Measurements from ENCODE around the gene SUMO3. TPM values are rescaled to one million over a fixed set of nuclear protein-coding genes. Genes with fewer than 3 reads are reported as not detected.

The SUMO3 gene
- total RNA-seq, 6 donors from 2014 or later = 46.1 to 97.6 (median 73.2) TPM

GRCh38 chr21:44855572-44855971 is 37.7 kb upstream of the SUMO3 start:
- Histone ChIP-seq H3K36me3 (peaks cover 26 to 99% (median 80%) of the 10 kb centered on the region in 4 donors), H3K4me1 (peaks cover 0 to 15% (median 6%) of the 10 kb centered on the region in 4 donors), H3K9me3 (no peaks in the 10 kb centered on the region), H3K27me3 (no peaks in the 10 kb centered on the region), H3K27ac (no peak overlapping the region), H3K4me3 (no peak overlapping the region)
- WGBS, 2 donors = 93 to 99% methylated on average over 6 to 14 of the region's 14 CpGs
- ATAC-seq (ENCODE audit: low FRiP score in 2 of 2) (no peak), DNase-seq (no peak)
- TF ChIP-seq, protein P1, sequence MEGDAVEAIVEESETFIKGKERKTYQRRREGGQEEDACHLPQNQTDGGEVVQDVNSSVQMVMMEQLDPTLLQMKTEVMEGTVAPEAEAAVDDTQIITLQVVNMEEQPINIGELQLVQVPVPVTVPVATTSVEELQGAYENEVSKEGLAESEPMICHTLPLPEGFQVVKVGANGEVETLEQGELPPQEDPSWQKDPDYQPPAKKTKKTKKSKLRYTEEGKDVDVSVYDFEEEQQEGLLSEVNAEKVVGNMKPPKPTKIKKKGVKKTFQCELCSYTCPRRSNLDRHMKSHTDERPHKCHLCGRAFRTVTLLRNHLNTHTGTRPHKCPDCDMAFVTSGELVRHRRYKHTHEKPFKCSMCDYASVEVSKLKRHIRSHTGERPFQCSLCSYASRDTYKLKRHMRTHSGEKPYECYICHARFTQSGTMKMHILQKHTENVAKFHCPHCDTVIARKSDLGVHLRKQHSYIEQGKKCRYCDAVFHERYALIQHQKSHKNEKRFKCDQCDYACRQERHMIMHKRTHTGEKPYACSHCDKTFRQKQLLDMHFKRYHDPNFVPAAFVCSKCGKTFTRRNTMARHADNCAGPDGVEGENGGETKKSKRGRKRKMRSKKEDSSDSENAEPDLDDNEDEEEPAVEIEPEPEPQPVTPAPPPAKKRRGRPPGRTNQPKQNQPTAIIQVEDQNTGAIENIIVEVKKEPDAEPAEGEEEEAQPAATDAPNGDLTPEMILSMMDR (IDR thresholded peaks at IDR 0.05) = no peak
- TF ChIP-seq EP300 (IDR thresholded peaks at IDR 0.05) (no peak), POLR2AphosphoS5 (IDR thresholded peaks at IDR 0.05) (no peak), POLR2A (IDR thresholded peaks at IDR 0.05) (no peak)

- 67 to 82% methylated on average over 31 of the region's 31 CpGs for WGBS, 2 donors
- Histone ChIP-seq H3K27me3 (no peaks in the 10 kb centered on the region), H3K4me1 (peaks cover 0 to 15% (median 6%) of the 10 kb centered on the region in 4 donors), H3K4me3 (no peak overlapping the region), H3K27ac (no peak overlapping the region), H3K9me3 (no peaks in the 10 kb centered on the region), H3K36me3 (peaks cover 32 to 100% (median 81%) of the 10 kb centered on the region in 4 donors)
- ATAC-seq (ENCODE audit: low FRiP score in 2 of 2) (no peak), DNase-seq (no peak)
- TF ChIP-seq, protein P1 (IDR thresholded peaks at IDR 0.05) = no peak
- TF ChIP-seq POLR2AphosphoS5 (IDR thresholded peaks at IDR 0.05) (no peak), POLR2A (IDR thresholded peaks at IDR 0.05) (no peak), EP300 (IDR thresholded peaks at IDR 0.05) (no peak)
These were observed 37.0 kb upstream of the SUMO3 start for GRCh38 chr21:44854664-44855446.

GRCh38 chr21:44854391-44854663 is 36.5 kb upstream of the SUMO3 start:
- DNase-seq (no peak), ATAC-seq (ENCODE audit: low FRiP score in 2 of 2) (no peak)
- H3K27ac ChIP-seq = no peak overlapping the region
- peaks cover 0 to 15% (median 6%) of the 10 kb centered on the region in 4 donors for H3K4me1 ChIP-seq
- no peaks in the 10 kb centered on the region for H3K27me3 ChIP-seq
- peaks cover 38 to 100% (median 82%) of the 10 kb centered on the region in 4 donors for H3K36me3 ChIP-seq
- TF ChIP-seq POLR2AphosphoS5 (IDR thresholded peaks at IDR 0.05) = no peak
- TF ChIP-seq POLR2A (IDR thresholded peaks at IDR 0.05) = no peak
- TF ChIP-seq, protein P1 (IDR thresholded peaks at IDR 0.05) = no peak
- no peak for TF ChIP-seq EP300 (IDR thresholded peaks at IDR 0.05)
- no peak overlapping the region for H3K4me3 ChIP-seq
- H3K9me3 ChIP-seq = no peaks in the 10 kb centered on the region
- 71 to 85% methylated on average over 14 of the region's 14 CpGs for WGBS, 2 donors

- WGBS, 2 donors = 88 to 92% methylated on average over 29 to 34 of the region's 34 CpGs
- H3K27me3 ChIP-seq = no peaks in the 10 kb centered on the region
- no peak for ATAC-seq (ENCODE audit: low FRiP score in 2 of 2)
- no peak overlapping the region for H3K4me3 ChIP-seq
- no peaks in the 10 kb centered on the region for H3K9me3 ChIP-seq
- no peak for DNase-seq
- peaks cover 0 to 10% (median 3%) of the 10 kb centered on the region in 4 donors for H3K4me1 ChIP-seq
- H3K27ac ChIP-seq = no peak overlapping the region
- TF ChIP-seq, protein P1 (IDR thresholded peaks at IDR 0.05) = no peak
- no peak for TF ChIP-seq EP300 (IDR thresholded peaks at IDR 0.05)
- no peak for TF ChIP-seq POLR2A (IDR thresholded peaks at IDR 0.05)
- no peak for TF ChIP-seq POLR2AphosphoS5 (IDR thresholded peaks at IDR 0.05)
- peaks cover 43 to 100% (median 82%) of the 10 kb centered on the region in 4 donors for H3K36me3 ChIP-seq
These were observed 35.9 kb upstream of the SUMO3 start for GRCh38 chr21:44853601-44854390.
